Astrocyte (in vitro differentiated cells and primary cell): ENCODE results near the gene PARN. TPM values are rescaled to one million over a fixed set of nuclear protein-coding genes. Genes with fewer than 3 reads are reported as not detected.

Experiments
- DNase-seq: peaks from one replicate; pipeline ENCODE4 v3.0.0-alpha.2; 2010; ENCODE audit warnings: low read depth
- FAIRE-seq: peaks from 2 replicates; lab custom pipeline; 2011; peaks lifted over from hg19 to GRCh38; lab: Jason Lieb, UNC
- H2AFZ ChIP-seq: 2 replicates; pipeline ENCODE4 v1.6.0; 2012; ENCODE audit warnings: low read depth, low read length, inconsistent platforms
- H3K27ac ChIP-seq: 2 replicates; pipeline ENCODE4 v1.5.1; 2011; ENCODE audit warnings: low read depth, low read length, inconsistent platforms
- H3K27me3 ChIP-seq: 2 replicates; pipeline ENCODE4 v1.6.0; 2011; ENCODE audit warnings: low read length, inconsistent platforms; ENCODE audit not compliant: insufficient read depth
- H3K36me3 ChIP-seq: 2 replicates; pipeline ENCODE4 v1.5.1; 2011; ENCODE audit warnings: low read length, inconsistent platforms; ENCODE audit not compliant: insufficient read depth
- H3K4me1 ChIP-seq: 2 replicates; pipeline ENCODE4 v1.5.1; 2011; ENCODE audit warnings: low read length, inconsistent platforms; ENCODE audit not compliant: insufficient read depth
- H3K4me2 ChIP-seq: 2 replicates; pipeline ENCODE4 v1.6.0; 2012; ENCODE audit warnings: low read length, inconsistent platforms
- H3K4me3 ChIP-seq: 2 replicates; pipeline ENCODE4 v1.5.1; 2011; ENCODE audit warnings: low read depth, mild to moderate bottlenecking, low read length, inconsistent platforms; ENCODE audit not compliant: insufficient read depth
- H3K79me2 ChIP-seq: 2 replicates; pipeline ENCODE4 v1.6.0; 2012; ENCODE audit warnings: mild to moderate bottlenecking, low read length, inconsistent platforms; ENCODE audit not compliant: insufficient read depth
- H3K9ac ChIP-seq: 2 replicates; pipeline ENCODE4 v1.6.0; 2012; ENCODE audit warnings: mild to moderate bottlenecking, low read length, inconsistent platforms
- H3K9me3 ChIP-seq: 2 replicates; pipeline ENCODE4 v1.5.1; 2012; ENCODE audit warnings: low read depth, mild to moderate bottlenecking, low read length, inconsistent platforms; ENCODE audit not compliant: insufficient read depth
- H4K20me1 ChIP-seq: 2 replicates; pipeline ENCODE4 v1.6.0; 2012; ENCODE audit warnings: low read length, inconsistent platforms; ENCODE audit not compliant: insufficient read depth
- H3K27ac Mint-ChIP-seq: one replicate; pipeline ENCODE4 v1.8.0; 2021; ENCODE audit warnings: mild to moderate bottlenecking, mixed read lengths; ENCODE audit not compliant: unreplicated experiment
- H3K27me3 Mint-ChIP-seq: one replicate; pipeline ENCODE4 v1.8.0; 2021; ENCODE audit warnings: low read depth, mixed read lengths; ENCODE audit not compliant: unreplicated experiment
- H3K36me3 Mint-ChIP-seq: one replicate; pipeline ENCODE4 v1.8.0; 2021; ENCODE audit warnings: low read depth, mixed read lengths; ENCODE audit not compliant: unreplicated experiment
- H3K4me1 Mint-ChIP-seq: one replicate; pipeline ENCODE4 v1.8.0; 2021; ENCODE audit warnings: low read depth, mixed read lengths; ENCODE audit not compliant: unreplicated experiment
- H3K4me3 Mint-ChIP-seq: one replicate; pipeline ENCODE4 v1.8.0; 2021; ENCODE audit warnings: mild to moderate bottlenecking, moderate library complexity, mixed read lengths; ENCODE audit not compliant: unreplicated experiment
- H3K9me3 Mint-ChIP-seq: one replicate; pipeline ENCODE4 v1.8.0; 2021; ENCODE audit warnings: mild to moderate bottlenecking, mixed read lengths; ENCODE audit not compliant: unreplicated experiment
- EZH2 ChIP-seq: IDR thresholded peaks from 2 replicates; pipeline ENCODE4 v1.6.1; 2012; ENCODE audit warnings: mild to moderate bottlenecking, low read length, inconsistent platforms; ENCODE audit not compliant: insufficient read depth
- total RNA-seq: library from RNA; stranded (reverse); gene quantifications from 2 replicates; pipeline ENCODE4 v1.2.1, GENCODE V29; 2021
- TF ChIP-seq, protein P1 (sequence below): IDR thresholded peaks from 2 replicates; pipeline ENCODE4 v1.5.1; 2011; ENCODE audit warnings: low read depth, mild to moderate bottlenecking, inconsistent platforms, low read length, moderate library complexity; ENCODE audit not compliant: insufficient read depth

PARN gene
- total RNA-seq, 1 donor from 2014 or later, result 26.1 TPM

DNA sequence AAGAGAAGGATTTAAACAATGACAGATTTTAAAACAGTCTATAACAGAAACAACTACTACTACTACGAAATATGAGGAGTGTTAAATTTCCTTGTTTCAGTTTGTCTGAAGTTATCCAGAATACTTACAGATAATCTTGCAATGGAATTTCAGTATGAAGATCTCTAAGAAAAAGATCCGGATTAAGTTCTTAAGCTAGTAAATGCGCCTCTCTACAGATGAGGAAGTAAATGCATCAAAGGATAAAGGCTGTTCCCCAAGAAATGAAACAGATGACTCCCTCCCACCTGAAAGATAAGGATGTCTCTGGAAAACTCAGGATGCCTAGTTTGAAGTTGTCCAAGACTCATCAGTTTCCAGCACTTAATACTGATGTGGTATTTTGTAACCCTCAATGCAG, 105.1 kb downstream of the PARN start:
- Histone ChIP-seq H3K79me2 (no peaks in the 10 kb centered on the region), H4K20me1 (peaks cover 4% of the 10 kb centered on the region), H3K27ac (no peak overlapping the region), H3K36me3 (no peaks in the 10 kb centered on the region), H3K4me1 (peaks cover 4% of the 10 kb centered on the region), H3K27me3 (no peaks in the 10 kb centered on the region), H3K4me2 (no peak overlapping the region), H3K4me3 (no peak overlapping the region), H3K9ac (no peak overlapping the region), H3K9me3 (no peaks in the 10 kb centered on the region), H2AFZ (no peak overlapping the region)
- DNase-seq (no peak), FAIRE-seq (no peak)
- Mint-ChIP-seq H3K4me3 (no peak overlapping the region), H3K27me3 (no peaks in the 10 kb centered on the region), H3K9me3 (no peaks in the 10 kb centered on the region), H3K4me1 (peaks cover 37% of the 10 kb centered on the region), H3K36me3 (no peaks in the 10 kb centered on the region), H3K27ac (no peak overlapping the region)
- no peak for TF ChIP-seq EZH2
- TF ChIP-seq, protein P1, sequence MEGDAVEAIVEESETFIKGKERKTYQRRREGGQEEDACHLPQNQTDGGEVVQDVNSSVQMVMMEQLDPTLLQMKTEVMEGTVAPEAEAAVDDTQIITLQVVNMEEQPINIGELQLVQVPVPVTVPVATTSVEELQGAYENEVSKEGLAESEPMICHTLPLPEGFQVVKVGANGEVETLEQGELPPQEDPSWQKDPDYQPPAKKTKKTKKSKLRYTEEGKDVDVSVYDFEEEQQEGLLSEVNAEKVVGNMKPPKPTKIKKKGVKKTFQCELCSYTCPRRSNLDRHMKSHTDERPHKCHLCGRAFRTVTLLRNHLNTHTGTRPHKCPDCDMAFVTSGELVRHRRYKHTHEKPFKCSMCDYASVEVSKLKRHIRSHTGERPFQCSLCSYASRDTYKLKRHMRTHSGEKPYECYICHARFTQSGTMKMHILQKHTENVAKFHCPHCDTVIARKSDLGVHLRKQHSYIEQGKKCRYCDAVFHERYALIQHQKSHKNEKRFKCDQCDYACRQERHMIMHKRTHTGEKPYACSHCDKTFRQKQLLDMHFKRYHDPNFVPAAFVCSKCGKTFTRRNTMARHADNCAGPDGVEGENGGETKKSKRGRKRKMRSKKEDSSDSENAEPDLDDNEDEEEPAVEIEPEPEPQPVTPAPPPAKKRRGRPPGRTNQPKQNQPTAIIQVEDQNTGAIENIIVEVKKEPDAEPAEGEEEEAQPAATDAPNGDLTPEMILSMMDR, result no peak

DNA sequence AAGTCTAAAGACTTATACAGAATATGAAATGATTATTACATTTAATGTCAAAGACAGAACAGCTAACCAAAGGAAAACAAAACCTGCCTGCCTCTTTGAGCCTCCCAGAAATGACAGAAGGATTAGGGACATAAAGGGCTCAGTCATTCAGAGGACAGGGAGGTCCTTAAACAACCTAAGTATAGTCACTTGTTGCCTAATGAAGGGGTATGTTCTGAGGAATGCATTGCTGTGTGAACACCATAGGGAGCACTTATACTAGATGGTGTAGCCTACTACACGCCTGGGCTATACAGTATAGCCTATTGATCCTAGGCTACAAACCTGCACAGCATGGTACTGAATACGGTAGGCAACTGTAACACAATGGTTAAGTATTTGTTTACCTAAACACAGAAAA, 106.4 kb downstream of the PARN start:
- DNase-seq, result no peak
- Histone ChIP-seq H3K9me3 (no peaks in the 10 kb centered on the region), H3K9ac (no peak overlapping the region), H2AFZ (no peak overlapping the region), H3K79me2 (no peaks in the 10 kb centered on the region), H3K36me3 (no peaks in the 10 kb centered on the region), H3K4me2 (no peak overlapping the region), H3K4me1 (no peaks in the 10 kb centered on the region), H3K27ac (no peak overlapping the region), H3K4me3 (no peak overlapping the region), H4K20me1 (peaks cover 4% of the 10 kb centered on the region), H3K27me3 (no peaks in the 10 kb centered on the region)
- H3K4me3 Mint-ChIP-seq, result no peak overlapping the region
- H3K9me3 Mint-ChIP-seq, result no peaks in the 10 kb centered on the region
- H3K36me3 Mint-ChIP-seq, result no peaks in the 10 kb centered on the region
- H3K27me3 Mint-ChIP-seq, result no peaks in the 10 kb centered on the region
- TF ChIP-seq EZH2, result no peak
- TF ChIP-seq, protein P1, result no peak
- FAIRE-seq, result no peak
- peaks cover 32% of the 10 kb centered on the region for H3K4me1 Mint-ChIP-seq
- no peak overlapping the region for H3K27ac Mint-ChIP-seq

DNA sequence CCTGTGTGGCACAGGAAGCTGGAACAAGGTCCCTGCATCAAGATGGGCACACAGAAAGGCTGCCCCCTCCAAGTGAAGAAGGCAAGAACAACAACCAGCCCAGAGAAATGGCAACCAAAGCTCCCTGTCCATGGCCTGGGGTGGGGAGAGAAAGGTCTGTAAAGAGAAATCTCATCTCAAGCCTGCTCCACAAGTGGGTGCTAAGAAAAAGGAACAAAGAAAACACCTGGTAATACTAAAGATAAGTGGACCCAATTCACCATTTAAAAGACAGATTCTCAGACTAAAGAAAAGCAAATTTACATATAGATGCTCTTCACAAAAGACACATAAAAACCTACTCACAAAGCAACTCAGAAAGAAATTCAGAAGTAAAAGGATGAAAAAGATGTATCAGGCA, 107.4 kb downstream of the PARN start:
- H3K4me2 ChIP-seq, result no peak overlapping the region
- H3K27ac ChIP-seq, result no peak overlapping the region
- H3K9ac ChIP-seq, result no peak overlapping the region
- FAIRE-seq (no peak), DNase-seq (no peak)
- Mint-ChIP-seq H3K27ac (no peak overlapping the region), H3K9me3 (no peaks in the 10 kb centered on the region), H3K4me3 (no peak overlapping the region), H3K27me3 (no peaks in the 10 kb centered on the region), H3K36me3 (no peaks in the 10 kb centered on the region), H3K4me1 (peaks cover 23% of the 10 kb centered on the region)
- peaks cover 4% of the 10 kb centered on the region for H4K20me1 ChIP-seq
- H3K36me3 ChIP-seq, result no peaks in the 10 kb centered on the region
- no peak for TF ChIP-seq EZH2
- TF ChIP-seq, protein P1, result no peak
- H3K79me2 ChIP-seq, result no peaks in the 10 kb centered on the region
- H3K4me1 ChIP-seq, result no peaks in the 10 kb centered on the region
- no peaks in the 10 kb centered on the region for H3K9me3 ChIP-seq
- H3K4me3 ChIP-seq, result no peak overlapping the region
- H2AFZ ChIP-seq, result no peak overlapping the region
- no peaks in the 10 kb centered on the region for H3K27me3 ChIP-seq
